Anterior cingulate cortex (tissue), 58 donors: ENCODE data around the gene OLFML3.
"Not testable (repeated sequence)": the region's sequence is repeated elsewhere in the genome, so short reads cannot be mapped to it uniquely, and the experiment has no call there.

ENCODE experiments used
- DNase-seq, 58 donors: peaks; one replicate each; lab custom pipeline; 2025; lab: John Stamatoyannopoulos, UW

Gene OLFML3

GRCh38 chr1:113987259-113987658, 8.0 kb downstream of the OLFML3 start:
- DNase-seq: no peak

DNA sequence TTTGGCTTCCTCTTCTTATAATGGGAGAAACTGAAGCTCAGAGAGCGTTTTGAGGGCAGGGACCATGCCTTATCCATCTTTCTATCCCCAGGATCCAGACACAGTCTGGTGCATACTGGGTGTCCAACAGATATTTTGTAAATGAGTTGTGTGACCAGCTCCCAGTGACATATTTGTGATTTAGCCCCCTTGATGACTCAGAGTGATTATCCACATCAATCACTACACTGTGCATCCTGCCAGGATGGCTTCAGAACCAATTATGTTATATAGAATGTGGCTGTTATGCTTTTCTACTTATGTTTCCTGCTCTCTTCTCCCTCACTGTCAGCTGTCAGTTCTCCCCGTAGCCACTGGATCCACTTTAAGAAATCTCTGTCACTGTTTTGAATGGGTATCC, 11.3 kb downstream of the OLFML3 start:
- no peak for DNase-seq

DNA sequence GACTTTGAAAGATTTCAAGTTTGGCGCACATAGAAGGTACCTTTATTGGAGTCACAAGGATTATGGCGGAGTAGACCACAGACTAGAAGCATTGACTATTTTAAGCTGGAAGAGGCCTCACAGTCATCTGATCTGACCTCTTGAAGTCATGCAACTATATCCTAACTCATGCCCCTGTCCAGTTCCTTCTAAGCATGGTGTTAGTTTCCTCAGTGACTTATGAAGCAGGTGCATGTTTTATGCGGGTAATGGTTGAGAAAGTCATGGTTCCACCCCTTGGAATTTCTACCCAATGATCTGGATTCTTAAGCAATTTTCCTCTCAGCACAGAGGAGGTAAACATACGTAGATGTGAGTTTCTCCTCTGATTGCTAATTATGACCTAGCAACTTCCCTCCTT, 11.7 kb downstream of the OLFML3 start:
- DNase-seq: no peak

DNA sequence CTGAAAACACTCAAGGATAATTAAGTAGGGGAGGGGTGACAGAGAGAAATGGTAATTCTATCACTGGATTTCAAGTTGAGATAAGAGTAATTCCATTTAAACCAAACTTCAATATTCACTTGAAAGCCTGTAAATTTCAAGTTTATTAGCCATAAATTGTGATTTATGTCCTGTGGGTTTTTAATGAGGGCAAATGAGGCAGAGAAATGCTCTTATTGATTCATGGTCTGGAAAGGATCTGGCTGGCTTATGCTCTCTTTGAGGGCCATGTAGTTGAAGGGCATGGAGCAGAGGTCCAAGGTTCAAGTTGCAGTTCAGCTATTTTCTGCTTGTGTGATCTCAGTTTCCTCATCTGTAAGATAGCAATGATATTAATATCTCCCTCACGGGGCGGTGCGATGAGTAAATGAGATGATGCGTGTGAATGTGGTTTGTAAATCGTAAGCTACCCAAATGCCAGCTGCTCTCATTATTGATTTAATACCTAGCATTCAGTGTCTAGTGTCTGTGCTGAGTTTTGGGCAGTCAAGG, 12.3 kb downstream of the OLFML3 start:
- DNase-seq: no peak

DNA sequence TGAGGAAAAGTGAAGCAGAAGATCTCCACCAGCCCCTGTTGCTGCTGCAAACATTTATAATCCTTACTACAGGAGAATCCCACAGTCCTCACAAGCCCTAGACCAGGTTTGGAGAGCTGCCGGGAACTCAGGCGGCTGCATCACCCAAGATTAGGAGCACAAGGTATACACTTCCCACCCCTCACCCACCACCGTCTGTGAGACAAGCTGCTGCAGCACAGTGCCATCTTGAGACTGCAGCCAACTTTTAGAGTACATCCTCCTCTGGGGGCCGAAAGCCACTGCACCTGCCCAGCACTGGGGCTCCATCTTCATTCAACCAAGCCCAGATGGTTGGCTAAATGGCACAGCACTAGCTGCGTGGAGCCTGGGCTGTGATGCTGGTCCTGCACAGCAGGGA, 13.8 kb downstream of the OLFML3 start:
- DNase-seq: peak in 27 of 58 donors; percentile 9 to 67 (median 34)

- DNase-seq: no peak
Measured at GRCh38 chr1:113993766-113994165, 14.5 kb downstream of the OLFML3 start.

DNA sequence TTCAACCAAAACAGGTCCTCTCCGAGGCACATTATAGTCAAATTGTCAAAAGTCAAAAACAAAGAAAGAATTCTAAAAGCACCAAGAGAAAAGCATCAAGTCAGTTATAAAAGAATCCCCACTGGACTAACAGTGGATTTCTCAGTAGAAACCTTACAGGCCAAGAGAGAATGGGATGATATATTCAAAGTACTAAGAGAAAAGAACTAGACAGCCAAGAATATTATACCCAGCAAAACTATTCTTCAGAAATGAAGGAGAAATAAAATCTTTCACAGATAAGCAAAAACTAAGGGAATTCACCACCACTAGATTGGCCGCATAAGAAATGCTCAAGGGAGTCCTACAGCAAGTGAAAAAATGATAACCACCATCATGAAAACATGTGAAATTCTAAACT, 16.1 kb downstream of the OLFML3 start:
- no peak for DNase-seq

GRCh38 chr1:113998361-113998760, 19.1 kb downstream of the OLFML3 start:
- DNase-seq: no peak

- no peak for DNase-seq
Measured at GRCh38 chr1:113999233-113999632, 20.0 kb downstream of the OLFML3 start.

DNA sequence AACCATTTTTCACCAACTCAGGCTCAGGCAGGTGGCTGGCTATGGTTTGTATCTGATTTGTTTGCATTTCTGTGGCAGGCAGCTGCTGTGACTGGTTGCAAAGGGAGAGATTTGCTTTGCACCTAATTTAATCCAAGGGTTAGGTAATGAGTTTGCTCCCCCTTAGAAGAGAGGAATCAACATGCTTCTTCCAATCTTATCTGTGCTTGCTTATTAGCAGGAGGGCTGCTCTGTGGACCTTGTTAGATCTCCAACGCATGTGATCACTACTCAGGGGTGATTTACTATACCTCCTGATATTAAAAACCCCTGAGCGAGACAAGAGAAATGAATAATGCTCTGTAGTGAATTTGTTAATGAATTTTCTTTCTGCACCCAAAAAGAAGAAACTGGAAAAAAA, 20.5 kb downstream of the OLFML3 start:
- no peak for DNase-seq

DNA sequence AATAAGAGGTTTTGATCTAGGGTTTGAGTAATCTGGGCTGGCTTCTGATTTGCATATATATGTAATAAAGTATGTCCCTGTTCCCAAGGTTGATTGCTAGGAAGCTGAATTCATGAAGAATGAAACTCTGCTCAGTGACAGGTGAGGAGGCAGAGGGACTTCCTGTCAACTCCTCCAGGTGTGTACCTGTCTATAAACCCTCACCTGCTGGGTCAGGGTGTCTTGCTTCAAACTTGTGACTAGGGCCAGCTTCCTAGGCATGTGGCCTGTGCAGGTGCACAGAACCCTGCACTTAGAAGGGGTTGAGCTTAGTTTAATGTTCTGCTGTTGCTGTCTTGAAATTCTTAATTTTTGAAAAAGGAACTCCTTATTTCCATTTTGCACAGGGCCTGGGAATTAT, 21.1 kb downstream of the OLFML3 start:
- DNase-seq: no peak

GRCh38 chr1:114002492-114003239, 23.4 kb downstream of the OLFML3 start:
- no peak for DNase-seq

GRCh38 chr1:114003431-114003830, 24.2 kb downstream of the OLFML3 start:
- DNase-seq: no peak

GRCh38 chr1:114006825-114007224, 27.6 kb downstream of the OLFML3 start:
- not testable (repeated sequence) for DNase-seq

DNA sequence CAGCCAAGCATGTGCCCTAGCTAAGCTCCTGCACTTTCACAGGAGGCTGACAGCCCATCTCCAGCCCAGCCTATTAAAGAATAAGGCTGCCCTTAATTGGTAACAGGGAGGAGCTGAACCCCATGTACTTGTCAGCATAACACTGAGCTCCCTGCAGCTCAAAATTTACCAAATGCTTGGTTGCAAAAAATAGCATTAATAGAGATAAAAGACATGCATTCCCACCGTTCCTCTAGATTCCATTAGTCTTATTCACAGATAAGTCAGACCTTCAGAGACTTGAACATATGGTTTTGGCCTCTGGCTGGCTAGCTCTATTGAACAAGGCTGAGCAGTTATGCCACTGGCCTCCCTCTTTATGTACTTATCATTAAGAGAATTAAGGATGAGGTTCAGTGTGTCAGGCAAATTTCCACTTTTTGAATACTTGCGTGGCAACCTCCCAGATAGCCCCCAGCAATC, 29.2 kb downstream of the OLFML3 start:
- DNase-seq: no peak

- no peak for DNase-seq
Measured at GRCh38 chr1:114008993-114009392, 29.7 kb downstream of the OLFML3 start.

DNA sequence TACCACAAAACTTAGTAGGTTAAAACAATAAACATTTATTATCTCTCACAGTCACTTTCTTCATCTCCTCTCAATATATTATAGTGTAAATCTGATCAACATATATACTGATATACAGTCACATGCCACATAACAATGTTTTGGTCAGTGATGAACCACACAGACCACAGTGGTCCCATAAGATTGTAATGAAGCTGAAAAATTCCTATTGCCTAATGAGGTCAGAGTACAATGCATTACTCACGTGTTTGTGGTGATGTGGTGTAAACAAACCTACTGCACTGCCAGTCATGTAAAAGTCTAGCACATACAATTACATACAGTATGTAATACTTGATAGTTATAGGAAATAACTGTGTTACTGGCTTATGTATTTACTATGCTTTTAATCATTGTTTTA, 30.1 kb downstream of the OLFML3 start:
- no peak for DNase-seq

- no peak for DNase-seq
Measured at GRCh38 chr1:114010433-114011184, 31.3 kb downstream of the OLFML3 start.

GRCh38 chr1:114011796-114012195, 32.5 kb downstream of the OLFML3 start:
- DNase-seq: no peak

GRCh38 chr1:114015075-114015474, 35.8 kb downstream of the OLFML3 start:
- no peak for DNase-seq

GRCh38 chr1:114019724-114020123, 40.5 kb downstream of the OLFML3 start:
- not testable (repeated sequence) for DNase-seq

GRCh38 chr1:114021665-114022099, 42.4 kb downstream of the OLFML3 start:
- no peak for DNase-seq
